Gastrocnemius medialis (tissue), 4 donors: ENCODE results near the gene ERC1.

Source experiments
- CTCF ChIP-seq, 5 experiments: fragments of 450-650 bp in 3 of 5; fragments of 200-600 bp in 2 of 5; sonication (generic) in 2 of 5; IDR thresholded peaks in 4 of 5; conservative IDR thresholded peaks in 1 of 5; 1 replicate in 4 of 5; 2 replicates in 1 of 5; pipeline ENCODE4 v1.5.1; 2016 to 2019; ENCODE audit warnings: antibody characterized with exemption in 5 of 5, mild to moderate bottlenecking in 3 of 5, moderate library complexity in 3 of 5
- POLR2A ChIP-seq, 2 donors: fragments of 450-650 bp; IDR thresholded peaks; one replicate each; pipeline ENCODE4 v1.6.1; 2017; ENCODE audit warnings: antibody characterized with exemption in 2 of 2, mild to moderate bottlenecking in 2 of 2, moderate library complexity in 2 of 2

GRCh38 chr12:1380171-1380851 is 389.3 kb downstream of the ERC1 start:
- TF ChIP-seq CTCF (IDR thresholded peaks at IDR 0.05 in 4 of 5, conservative IDR thresholded peaks at IDR 0.05 in 1 of 5), result no peak
- TF ChIP-seq POLR2A (IDR thresholded peaks at IDR 0.05), result no peak
